Measurements from ENCODE around the gene PHF23.

Gene PHF23

DNA sequence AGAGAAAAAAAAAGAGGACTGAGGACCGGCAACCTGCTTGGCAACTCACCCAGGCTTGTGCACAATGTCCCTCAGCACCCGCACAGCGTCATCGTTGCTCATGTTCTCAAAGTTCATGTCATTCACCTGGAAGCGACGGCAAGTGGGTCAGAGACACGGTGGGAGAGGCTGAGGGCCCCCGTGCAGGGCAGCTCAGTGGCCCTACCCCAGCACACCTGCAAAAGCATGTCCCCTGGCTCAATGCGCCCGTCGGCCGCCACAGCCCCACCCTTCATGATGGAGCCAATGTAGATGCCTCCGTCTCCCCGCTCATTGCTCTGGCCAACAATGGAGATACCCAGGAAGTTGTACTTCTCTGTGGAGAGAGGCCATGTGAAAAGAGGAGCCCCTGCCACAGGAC lies 10.3 kb downstream of the PHF23 start:
- no peak overlapping the region for H3K4me3 ChIP-seq (ENCODE audit: low read depth, low read length)
- TF ChIP-seq, protein P1, sequence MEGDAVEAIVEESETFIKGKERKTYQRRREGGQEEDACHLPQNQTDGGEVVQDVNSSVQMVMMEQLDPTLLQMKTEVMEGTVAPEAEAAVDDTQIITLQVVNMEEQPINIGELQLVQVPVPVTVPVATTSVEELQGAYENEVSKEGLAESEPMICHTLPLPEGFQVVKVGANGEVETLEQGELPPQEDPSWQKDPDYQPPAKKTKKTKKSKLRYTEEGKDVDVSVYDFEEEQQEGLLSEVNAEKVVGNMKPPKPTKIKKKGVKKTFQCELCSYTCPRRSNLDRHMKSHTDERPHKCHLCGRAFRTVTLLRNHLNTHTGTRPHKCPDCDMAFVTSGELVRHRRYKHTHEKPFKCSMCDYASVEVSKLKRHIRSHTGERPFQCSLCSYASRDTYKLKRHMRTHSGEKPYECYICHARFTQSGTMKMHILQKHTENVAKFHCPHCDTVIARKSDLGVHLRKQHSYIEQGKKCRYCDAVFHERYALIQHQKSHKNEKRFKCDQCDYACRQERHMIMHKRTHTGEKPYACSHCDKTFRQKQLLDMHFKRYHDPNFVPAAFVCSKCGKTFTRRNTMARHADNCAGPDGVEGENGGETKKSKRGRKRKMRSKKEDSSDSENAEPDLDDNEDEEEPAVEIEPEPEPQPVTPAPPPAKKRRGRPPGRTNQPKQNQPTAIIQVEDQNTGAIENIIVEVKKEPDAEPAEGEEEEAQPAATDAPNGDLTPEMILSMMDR (IDR thresholded peaks at IDR 0.05; ENCODE audit: borderline replicate concordance, insufficient read depth, low read depth, low read length), result no peak

DNA sequence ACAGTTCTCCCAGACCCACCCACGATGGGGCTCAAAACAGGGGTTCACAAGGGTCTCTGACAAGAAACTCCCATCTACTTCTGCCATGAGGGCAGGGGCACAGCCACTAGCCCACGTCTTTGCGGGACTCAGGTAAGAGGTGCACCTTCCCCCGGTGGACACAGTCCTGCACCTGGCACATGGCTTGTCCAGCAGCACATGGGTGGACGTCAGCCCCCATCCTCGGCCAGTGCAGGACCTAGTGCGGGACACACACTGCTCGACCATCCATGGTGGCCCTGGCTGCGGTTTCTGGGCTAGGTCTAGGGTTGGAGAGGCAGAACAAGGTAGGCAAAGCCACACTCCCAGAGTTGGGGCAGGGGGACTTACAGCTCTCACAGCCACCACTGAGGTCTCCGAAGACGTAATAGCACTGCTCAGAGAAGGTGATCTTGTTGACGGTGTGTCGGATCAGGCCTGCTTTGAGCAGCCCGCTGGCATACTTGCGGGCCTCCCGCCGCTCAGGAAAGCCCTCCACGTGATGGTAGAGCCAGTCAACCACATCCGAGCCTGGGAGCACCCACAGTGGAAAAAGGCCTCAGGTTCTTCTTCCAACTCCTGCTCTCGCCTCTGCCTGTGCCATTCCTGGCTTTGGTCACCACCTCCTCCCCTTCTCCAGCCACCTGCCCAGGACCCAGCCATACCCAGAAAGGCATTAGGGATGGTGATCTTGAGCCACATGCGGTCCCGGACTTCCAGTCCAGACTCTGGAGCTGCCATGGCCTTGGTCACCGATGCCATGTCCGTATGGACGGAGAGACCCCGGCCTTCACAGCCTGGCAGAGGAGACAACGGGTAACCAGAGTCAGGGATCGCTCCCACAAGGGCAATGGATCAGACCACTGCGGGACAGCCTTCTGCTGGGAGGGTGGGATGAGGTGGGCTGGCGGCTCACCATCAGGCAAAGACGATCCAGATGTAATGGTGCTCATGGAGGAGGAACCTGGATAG lies 12.2 kb downstream of the PHF23 start:
- TF ChIP-seq, protein P1 (IDR thresholded peaks at IDR 0.05; ENCODE audit: borderline replicate concordance, insufficient read depth, low read depth, low read length), result no peak
- no peak overlapping the region for H3K4me3 ChIP-seq (ENCODE audit: low read depth, low read length)

DNA sequence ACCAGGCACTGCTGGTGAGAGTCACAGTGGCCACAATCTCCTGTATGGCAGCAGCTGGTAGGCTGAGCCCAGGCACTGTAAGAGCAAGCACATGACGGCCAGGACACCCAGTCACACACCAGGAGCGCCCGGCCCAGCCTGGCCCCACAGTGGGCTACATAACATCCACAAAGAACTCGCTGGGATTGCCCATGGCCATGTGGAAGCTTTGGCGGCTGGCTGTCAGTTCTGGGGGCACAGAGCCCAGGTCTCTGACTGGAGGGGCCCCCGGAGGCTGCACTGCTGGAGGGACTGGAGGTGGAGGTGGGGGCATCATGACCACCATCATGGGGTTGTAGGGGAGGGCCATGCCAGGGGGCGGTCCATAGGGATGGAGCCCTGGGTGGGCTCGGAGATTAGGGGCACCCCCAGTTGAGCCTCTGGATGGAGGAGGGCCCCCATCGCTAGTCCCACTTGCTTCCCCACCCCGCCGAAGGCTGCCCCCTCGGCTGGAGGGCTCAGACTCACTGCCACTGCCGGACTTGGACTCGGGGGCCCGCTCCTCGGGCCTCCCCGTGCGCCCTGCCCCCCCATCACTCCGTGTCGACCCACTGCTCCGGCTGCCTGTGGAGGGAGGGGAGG lies 13.4 kb downstream of the PHF23 start:
- no peak overlapping the region for H3K4me3 ChIP-seq (ENCODE audit: low read depth, low read length)
- TF ChIP-seq, protein P1 (IDR thresholded peaks at IDR 0.05; ENCODE audit: borderline replicate concordance, insufficient read depth, low read depth, low read length), result no peak

DNA sequence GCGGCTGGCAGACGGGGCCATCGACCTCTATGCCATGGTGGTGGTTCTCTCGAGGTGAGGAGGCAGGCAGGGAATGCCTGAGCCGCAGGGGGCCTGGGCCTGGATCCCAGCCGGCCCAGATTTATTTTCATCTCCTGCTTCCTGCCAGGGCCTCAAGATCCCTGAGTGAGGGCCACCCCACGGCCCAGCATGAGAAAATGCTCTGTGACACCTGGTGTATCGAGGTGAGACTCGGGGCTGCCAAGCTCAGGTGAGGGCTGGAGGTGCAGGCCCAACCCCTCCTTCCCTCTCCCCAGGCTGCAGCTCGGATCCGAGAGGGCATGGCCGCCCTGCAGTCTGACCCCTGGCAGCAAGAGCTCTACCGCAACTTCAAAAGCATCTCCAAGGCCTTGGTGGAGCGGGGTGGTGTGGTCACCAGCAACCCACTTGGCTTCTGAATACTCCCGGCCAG lies 14.6 kb downstream of the PHF23 start:
- no peak overlapping the region for H3K4me3 ChIP-seq (ENCODE audit: low read depth, low read length)
- TF ChIP-seq, protein P1 (IDR thresholded peaks at IDR 0.05; ENCODE audit: borderline replicate concordance, insufficient read depth, low read depth, low read length), result no peak

DNA sequence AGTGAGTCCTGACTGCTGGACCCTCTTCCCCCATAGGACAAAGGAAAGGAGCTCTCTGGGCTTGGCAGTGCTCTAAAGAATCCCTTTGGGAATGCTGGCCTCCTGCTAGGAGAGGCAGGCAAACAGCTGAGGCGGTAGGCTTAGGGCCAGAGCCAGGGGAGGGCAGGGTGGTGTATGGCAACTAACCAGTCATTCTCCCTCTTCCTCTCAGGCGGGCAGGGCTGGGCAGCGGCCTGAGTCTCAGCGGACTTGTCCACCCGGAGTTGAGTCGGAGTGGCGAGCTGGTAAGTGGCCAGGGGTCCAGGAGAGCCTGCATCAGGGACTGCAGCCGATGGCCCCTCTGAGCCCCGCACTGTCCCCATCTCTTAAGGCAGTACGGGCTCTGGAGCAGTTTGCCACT lies 15.1 kb downstream of the PHF23 start:
- TF ChIP-seq, protein P1 (IDR thresholded peaks at IDR 0.05; ENCODE audit: borderline replicate concordance, insufficient read depth, low read depth, low read length), result no peak

DNA sequence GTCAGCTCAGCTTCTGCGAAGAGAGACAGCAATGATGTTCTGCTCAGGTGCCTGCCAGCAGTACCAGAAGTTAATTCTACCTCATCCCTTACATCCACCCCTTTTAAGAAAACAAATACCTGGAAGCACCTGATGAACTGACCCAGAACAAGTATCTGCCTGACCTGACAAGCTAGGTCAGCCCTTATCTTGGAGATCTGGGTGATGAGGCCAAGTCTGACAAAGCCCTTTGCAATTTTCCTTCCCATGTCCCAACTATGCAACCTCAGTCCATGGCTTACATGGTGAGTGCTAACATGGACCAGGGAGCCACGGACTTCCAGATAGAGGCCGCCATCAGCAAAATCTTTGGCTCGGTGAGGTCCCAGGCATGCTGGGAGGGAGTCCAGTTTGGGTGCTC lies 15.9 kb downstream of the PHF23 start:
- TF ChIP-seq, protein P1 (IDR thresholded peaks at IDR 0.05; ENCODE audit: borderline replicate concordance, insufficient read depth, low read depth, low read length), result no peak
- H3K4me3 ChIP-seq (ENCODE audit: low read depth, low read length), result no peak overlapping the region

More for the DNA sequence above, 15.1 kb downstream of the PHF23 start:
- H3K4me3 ChIP-seq (ENCODE audit: low read depth, low read length), result no peak overlapping the region
